Stimulated activated CD4-positive, alpha-beta T cell treated with anti-CD3 and anti-CD28 coated beads, TNF-alpha, amount 100 ng/mL, for 4 hours (primary cell): ENCODE measurements around the gene CDCP2.
"Not testable (repeated sequence)": the region's sequence is repeated elsewhere in the genome, so short reads cannot be mapped to it uniquely, and the experiment has no call there.

ENCODE experiments used
- DNase-seq, 3 experiments: peaks; one replicate each; pipeline ENCODE4 v3.0.0-alpha.2; 2020; ENCODE audit warnings: low read depth in 3 of 3

Gene CDCP2

DNA sequence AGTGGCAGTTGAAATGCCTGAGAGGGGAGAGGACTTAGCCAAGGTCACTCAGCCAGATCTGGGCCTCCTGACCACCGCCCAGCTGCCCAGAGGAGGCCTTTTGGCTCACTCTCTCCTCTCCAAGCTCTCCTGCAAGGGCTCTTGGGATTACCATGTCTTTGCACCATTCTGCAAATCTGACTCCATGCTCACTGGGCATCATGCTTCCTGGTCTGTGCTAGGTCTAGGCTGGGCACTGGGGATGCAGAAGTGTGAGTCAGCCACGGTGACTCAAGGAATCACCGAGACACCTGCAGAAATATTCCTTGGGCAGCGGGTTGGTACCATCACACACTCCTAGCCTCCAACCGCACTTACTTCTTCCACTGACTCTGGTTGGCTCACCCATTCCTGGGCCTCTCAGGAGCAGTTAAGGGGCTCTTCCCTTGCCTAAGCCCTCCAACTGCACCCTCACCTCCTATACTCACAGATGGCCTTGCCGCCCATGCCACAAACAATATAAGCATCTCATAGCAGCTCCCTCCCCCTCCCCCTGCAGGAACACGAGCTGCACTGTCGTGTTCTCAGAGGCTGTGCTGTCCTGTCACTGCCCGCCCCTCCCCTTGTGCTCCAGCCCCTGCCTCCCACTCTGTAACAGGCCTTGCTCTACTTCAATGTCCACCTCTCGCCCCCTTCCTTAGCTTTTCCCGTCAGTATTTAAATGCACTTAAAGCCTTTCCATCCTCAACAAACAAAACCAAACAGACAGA is 34.8 kb downstream of the CDCP2 start:
- no peak for DNase-seq

- no peak for DNase-seq
These were observed 37.3 kb downstream of the CDCP2 start for GRCh38 chr1:54115520-54115919.

DNA sequence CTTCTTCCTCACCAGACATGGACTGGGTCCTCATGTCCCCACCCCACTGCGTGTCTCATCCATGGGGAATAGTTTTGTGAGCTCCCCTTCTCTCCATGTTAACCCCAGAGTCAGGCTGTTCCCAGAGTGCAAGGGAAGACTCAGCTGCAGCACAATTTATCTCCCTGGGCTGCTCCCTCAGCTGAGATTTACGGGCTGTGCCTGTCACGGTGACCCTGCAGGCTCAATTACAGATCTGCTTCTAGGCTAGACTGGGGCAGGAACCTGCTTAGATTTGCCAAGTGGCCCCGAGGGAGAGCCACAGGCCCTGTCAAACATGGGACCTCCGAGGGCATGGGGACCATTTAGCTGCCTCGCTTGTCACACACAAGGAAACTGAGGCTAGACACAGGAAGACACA is 37.8 kb downstream of the CDCP2 start:
- DNase-seq, result no peak

- DNase-seq, result no peak
These were observed 38.8 kb downstream of the CDCP2 start for GRCh38 chr1:54114001-54114400.

- DNase-seq, result no peak
These were observed 40.0 kb downstream of the CDCP2 start for GRCh38 chr1:54112705-54113368.

DNA sequence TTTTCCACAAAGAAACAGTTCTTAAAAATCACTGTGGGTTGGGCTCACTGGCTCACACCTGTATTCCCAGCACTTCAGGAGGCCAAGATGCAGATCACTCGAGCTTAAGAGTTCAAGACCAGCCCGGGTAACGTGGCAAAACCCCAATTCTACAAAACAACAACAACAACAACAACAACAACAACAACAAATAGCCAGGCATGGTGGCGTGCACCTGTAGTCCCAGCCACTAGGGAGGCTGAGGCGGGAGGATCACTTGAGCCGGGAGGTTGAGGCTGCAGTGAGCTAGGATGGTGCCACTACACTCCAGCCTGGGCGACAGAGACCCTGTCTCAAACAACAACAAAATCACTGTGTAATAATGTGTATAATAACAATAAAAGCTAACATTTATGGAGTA is 40.8 kb downstream of the CDCP2 start:
- DNase-seq, result no peak

DNA sequence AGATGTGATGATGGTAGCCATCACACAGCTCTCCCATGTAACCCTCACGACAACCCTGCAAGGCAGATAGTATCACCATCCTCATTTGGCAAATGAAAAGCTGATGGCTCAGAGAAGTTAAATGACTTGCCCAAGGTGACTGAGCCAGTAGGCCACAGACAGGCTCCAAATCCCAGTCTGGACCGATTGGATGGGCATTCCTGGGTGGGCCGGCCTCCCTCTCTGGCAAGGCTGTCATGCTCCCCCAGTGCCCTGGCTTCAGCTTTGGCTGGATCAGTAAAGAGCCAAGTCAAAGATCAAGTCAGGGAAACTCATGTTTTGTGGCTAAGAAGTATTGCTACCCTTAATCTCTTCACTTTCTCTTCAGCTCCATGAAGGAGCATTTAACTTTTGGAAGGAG is 41.2 kb downstream of the CDCP2 start:
- no peak for DNase-seq

DNA sequence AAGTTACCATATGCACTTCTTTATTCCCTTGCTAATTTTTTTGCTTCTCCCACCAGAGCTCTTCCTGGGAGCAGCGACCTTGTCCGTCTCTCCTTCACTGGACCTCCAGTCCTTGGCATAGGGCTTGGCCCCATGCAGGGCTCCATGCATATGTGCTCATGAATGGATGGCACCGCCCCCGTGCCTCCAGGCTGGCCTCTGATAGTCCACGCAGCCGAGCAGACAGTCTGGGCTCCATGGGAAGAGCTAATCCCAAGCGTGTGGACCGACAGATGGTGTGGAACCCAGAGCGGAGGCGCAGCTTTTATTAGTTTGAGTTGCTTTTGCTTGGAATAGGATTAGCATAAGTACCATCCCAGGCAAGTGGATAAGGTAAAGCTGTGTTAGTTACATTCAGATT is 41.8 kb downstream of the CDCP2 start:
- DNase-seq, result no peak

DNA sequence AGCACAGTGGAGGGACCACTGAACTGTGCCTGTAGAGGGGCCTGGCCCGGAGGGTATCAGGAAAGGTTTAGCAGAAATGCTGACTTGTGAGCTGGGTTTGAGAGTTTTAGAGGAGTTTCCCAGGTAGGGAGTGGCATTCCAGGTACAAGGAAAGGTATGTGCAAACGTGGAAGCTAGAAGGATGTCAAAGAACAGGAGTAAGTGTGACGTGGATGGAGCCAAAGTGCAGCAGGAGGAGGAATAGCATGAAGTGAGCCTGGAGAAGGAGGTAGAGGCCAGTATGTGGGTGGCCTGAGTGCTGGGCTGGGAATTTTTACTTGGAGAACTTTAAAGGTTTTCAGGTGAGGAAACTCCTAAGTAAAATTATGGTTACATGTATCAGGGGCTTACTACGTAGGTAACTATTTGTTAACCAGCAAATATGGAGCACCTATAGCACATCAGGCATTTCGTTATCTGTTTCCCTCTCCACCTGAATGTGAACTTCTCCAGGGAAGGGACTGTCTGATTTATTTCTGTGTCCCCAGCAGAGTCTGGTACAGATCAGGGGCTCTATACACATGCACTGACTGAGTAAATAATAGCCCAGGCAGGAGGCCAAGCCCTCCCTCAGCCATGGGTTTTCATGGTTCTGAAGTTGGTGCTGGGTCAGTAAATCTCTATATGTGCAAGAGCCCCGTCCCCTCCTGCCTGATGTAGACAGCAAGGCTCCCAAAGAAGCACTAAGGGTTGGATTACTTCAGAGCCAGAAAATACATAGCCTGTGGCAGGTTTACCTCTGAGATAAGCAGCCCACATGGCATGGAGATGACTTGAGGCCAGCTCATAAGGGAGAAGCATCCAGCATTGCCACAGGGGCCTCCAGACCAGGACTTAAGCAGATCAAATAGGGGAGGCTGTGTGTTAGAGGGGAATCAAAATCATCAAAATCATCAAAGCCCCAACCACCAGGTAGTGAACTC is 43.4 kb downstream of the CDCP2 start:
- DNase-seq, result no peak

DNA sequence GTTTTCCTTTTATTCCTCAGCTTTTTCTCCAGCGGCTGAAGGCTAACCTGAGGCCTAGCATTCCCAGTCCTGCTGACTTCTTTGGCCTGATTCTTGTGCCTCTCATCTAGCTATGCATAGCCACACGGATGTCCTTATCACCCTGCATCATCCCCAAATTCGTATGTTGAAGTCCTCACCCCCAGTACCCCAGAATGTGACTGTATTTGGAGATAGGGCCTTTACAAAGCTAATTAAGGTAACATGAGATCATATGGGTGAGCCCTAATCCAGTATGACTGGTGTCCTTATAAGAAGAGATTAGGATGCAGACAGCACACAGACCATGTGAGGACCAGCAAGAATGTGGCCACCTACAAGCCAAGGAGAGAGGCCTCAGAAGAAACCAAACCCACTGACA is 44.6 kb downstream of the CDCP2 start:
- no peak for DNase-seq

- DNase-seq, result no peak
These were observed 45.7 kb downstream of the CDCP2 start for GRCh38 chr1:54107131-54107530.

- no peak for DNase-seq
These were observed 47.0 kb downstream of the CDCP2 start for GRCh38 chr1:54105736-54106269.

- no peak for DNase-seq
These were observed 47.7 kb downstream of the CDCP2 start for GRCh38 chr1:54105080-54105479.

DNA sequence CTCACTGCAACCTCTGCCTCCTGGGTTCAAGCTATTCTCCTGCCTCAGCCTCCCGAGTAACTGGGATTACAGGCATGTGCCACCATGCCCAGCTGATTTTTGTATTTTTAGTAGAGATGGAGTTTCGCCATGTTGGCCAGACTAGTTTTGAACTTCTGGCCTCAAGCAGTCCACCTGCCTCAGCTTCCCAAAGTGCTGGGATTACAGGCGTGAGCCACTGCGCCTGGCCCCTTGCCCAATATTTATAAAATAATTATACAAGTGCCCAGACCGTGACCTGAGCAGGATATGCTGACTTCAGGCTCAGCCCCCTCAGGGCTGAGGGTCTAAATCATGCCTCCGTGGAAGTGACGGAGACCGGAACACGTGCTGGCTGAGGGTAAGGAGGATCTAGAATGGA is 48.2 kb downstream of the CDCP2 start:
- DNase-seq, result not testable (repeated sequence)

GRCh38 chr1:54103414-54103813 is 49.4 kb downstream of the CDCP2 start:
- DNase-seq, result no peak

DNA sequence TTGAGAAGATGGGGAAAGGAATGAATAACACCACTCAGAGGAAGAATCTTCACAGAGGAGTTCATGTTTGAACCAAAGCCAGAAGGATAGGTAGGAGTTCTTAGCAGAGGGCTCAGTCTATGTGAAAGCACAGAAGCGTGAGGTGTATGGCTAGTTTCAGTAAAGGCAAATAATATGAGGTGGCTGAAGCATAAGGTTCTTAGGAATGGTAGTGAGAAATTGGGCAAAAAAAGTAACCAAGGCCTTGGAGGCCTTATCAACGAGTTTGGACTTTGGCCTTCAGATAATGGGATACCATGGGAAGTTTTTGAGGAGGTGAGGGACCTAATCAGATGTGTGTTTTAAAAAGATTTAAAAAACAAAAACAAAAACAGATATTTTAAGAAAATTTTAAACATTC is 52.3 kb downstream of the CDCP2 start:
- DNase-seq, result no peak

- no peak for DNase-seq
These were observed 53.7 kb downstream of the CDCP2 start for GRCh38 chr1:54099061-54099610.

GRCh38 chr1:54096877-54097240 is 55.9 kb downstream of the CDCP2 start:
- no peak for DNase-seq

- DNase-seq, result no peak
These were observed 56.4 kb downstream of the CDCP2 start for GRCh38 chr1:54096227-54096876.

GRCh38 chr1:54095546-54096226 is 57.1 kb downstream of the CDCP2 start:
- DNase-seq, result no peak

DNA sequence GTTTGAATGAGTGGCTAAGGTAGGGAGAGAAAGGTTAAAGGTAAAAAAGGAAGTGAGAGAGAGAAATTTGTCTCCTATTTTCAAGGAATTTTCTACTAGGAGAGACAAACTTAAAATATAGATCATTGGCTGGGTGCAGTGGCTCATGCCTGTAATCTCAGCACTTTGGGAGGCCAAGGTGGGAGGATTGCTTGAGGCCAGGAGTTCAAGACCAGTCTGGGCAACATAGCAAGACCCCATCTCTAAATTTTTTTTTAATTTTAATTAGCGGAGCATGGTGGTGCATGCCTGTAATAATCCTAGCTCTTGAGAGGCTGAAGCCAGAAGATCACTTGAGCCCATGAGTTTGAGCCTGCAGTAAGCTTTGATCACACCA is 58.1 kb downstream of the CDCP2 start:
- not testable (repeated sequence) for DNase-seq
